ENCODE data around the gene LHX2.

The LHX2 gene

DNA sequence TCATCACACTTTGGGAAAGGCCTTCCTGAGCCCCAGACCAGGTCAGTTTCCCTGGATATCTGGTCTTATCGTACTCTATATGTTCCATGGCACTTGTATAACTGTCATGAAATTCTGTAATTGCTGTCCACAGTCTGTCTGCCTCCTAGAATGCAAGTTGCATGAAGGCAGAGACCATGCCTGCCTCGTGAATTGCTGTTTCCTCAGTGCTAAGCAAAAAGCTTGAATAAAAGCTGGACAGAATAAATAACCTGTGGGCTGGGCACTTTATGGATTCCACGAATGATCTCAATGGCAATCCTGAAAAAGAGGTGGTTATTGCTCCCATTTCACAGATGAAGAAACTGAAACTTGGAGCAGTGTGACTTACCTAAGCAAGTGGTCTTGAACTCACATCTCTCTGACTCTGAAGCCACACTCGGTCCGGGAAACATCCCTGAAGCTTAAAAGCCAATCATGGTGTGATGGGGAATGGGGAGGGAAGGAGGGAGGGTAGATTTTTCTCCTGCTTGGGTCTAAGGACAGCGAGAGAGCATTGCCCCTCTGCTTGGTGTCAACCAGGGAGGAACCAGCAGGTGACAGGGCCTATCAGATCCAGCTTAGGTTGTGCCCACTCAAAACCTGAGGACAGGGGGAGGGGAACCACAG is 13.2 kb upstream of the LHX2 start:
- in situ Hi-C loops (cut with HindIII; ENCODE audit: low sequenced_read_pairs) = no loop called here

DNA sequence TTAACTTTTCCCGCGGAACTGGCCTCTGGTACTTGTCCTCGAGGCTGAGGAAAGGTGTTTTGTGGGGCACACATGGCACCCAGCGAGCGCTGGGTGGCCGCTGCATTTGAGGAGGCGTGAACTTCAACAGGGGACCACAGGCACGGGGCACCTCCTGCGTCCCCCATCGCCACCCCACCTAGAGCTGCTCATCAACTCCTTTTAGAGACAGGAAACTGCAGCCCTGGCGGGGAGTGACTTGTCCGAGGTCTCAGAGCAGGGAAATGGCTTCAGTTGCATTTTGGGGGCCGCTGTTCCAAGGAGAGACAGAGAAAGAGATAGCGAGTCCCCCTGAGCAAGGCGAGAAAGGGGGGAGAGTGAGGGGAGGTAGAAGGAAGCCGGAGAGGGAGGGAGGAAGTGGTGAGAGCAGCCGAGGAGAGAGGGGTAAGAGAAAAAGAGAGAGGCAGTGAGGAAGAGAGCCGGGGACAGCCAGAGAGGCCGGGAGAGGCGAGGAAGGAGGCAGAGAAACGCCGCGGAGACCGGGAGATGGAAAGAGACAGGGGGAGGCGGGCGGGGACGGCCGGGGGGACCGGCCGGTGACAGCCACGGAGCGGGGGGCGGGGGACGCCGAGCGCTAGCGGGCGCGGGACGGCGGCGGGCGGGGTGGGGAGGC is 12.5 kb upstream of the LHX2 start:
- in situ Hi-C loops (cut with HindIII; ENCODE audit: low sequenced_read_pairs) = no loop called here
- TF ChIP-seq, protein P1, sequence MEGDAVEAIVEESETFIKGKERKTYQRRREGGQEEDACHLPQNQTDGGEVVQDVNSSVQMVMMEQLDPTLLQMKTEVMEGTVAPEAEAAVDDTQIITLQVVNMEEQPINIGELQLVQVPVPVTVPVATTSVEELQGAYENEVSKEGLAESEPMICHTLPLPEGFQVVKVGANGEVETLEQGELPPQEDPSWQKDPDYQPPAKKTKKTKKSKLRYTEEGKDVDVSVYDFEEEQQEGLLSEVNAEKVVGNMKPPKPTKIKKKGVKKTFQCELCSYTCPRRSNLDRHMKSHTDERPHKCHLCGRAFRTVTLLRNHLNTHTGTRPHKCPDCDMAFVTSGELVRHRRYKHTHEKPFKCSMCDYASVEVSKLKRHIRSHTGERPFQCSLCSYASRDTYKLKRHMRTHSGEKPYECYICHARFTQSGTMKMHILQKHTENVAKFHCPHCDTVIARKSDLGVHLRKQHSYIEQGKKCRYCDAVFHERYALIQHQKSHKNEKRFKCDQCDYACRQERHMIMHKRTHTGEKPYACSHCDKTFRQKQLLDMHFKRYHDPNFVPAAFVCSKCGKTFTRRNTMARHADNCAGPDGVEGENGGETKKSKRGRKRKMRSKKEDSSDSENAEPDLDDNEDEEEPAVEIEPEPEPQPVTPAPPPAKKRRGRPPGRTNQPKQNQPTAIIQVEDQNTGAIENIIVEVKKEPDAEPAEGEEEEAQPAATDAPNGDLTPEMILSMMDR (IDR thresholded peaks at IDR 0.05; ENCODE audit: low read depth, low read length, missing control alignments) = no peak
- no peak for DNase-seq (ENCODE audit: low read depth)
- H3K4me3 ChIP-seq (ENCODE audit: low read depth, low read length) = no peak overlapping the region

More for the DNA sequence above, 13.2 kb upstream of the LHX2 start:
- DNase-seq (ENCODE audit: low read depth) = no peak
- TF ChIP-seq, protein P1 (IDR thresholded peaks at IDR 0.05; ENCODE audit: low read depth, low read length, missing control alignments) = no peak
- no peak overlapping the region for H3K4me3 ChIP-seq (ENCODE audit: low read depth, low read length)

DNA sequence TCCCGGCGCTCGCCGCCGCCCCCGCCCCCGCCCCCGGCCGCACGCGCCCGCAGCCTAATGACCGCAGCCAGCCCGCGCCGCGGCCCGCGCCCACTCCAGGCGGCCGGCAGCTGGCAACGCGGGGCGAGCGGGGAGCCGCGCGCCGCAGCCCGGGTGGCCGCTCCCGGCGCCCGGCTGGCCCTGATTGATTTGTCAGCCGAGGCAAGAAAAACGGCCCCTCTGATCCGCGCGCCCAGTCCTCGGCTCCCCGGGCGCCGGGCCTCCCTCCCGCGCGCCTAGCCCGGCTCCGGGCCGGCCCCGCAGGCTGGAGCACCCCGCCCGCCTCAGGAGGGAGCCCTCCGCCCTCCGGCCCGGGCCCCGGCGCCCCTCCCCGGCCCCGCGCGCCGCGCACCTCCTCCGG is 11.9 kb upstream of the LHX2 start:
- H3K4me3 ChIP-seq (ENCODE audit: low read depth, low read length) = no peak overlapping the region
- TF ChIP-seq, protein P1 (IDR thresholded peaks at IDR 0.05; ENCODE audit: low read depth, low read length, missing control alignments) = no peak
- no peak for DNase-seq (ENCODE audit: low read depth)
- in situ Hi-C loops (cut with HindIII; ENCODE audit: low sequenced_read_pairs) = no loop called here

DNA sequence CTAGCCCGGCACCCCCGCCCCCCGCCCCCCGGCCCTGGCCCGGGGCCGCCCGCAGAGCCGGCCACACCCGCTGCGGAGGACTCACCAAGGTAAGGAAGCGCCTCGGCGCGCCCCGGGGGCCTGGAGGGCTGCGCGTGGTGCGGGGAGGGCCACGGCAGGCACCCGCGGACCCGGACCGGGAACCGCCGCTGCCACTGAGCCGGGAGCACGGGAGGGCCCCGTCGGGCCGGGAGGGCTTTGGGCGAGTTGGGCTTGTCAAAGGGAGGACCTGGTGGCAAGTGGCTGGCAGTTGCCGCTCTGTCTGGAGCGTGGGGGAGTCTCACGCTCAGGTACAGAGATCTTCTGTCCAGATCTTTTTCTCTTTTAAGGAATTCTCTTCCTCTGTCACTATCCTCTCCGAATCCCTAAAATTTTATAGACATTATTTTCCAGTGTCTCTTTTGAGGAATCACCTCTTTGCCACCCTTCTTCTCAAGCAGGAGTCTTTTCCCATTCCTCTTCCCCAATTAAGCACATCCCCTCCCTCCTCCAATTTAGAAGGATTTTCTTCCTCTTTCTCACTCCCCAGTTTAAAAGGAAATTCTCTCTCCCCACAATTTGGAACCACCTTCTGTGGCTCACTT is 11.3 kb upstream of the LHX2 start:
- TF ChIP-seq, protein P1 (IDR thresholded peaks at IDR 0.05; ENCODE audit: low read depth, low read length, missing control alignments) = no peak
- DNase-seq (ENCODE audit: low read depth) = no peak
- in situ Hi-C loops (cut with HindIII; ENCODE audit: low sequenced_read_pairs) = no loop called here
- no peak overlapping the region for H3K4me3 ChIP-seq (ENCODE audit: low read depth, low read length)

DNA sequence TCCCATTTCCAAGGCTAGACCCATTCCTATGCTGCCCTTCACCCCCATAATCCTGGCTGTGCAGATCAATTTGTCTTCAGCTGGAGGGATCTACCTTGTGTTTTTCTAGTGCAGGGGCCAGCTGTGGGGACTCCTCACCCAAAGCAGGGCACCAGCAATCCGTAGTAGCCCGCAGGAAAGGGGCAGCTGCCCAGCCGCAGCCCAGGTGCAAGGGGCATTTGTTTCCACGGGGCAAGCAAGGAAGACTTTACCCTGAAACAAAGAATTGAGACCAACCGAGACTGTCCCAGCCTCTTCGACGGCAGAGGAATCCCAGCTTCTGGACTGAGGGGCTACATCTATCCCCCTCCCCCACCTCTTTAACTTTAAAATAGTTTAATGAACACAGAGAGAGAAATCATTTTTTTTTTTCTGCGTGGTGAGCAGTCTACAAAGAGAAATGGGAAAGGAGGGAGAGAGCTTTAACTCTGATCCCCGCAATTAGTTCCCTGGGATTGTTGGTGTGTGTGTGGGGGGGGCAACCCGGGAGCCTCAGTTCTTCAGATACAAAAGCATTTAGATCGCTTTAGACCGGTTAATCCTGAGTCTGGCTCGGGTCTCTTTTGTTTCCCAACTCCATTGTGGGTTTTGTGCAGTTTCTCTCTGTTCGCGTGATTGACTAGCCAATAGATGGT is 10.6 kb upstream of the LHX2 start:
- H3K4me3 ChIP-seq (ENCODE audit: low read depth, low read length) = no peak overlapping the region
- in situ Hi-C loops (cut with HindIII; ENCODE audit: low sequenced_read_pairs) = no loop called here
- TF ChIP-seq, protein P1 (IDR thresholded peaks at IDR 0.05; ENCODE audit: low read depth, low read length, missing control alignments) = no peak
- DNase-seq (ENCODE audit: low read depth) = no peak

DNA sequence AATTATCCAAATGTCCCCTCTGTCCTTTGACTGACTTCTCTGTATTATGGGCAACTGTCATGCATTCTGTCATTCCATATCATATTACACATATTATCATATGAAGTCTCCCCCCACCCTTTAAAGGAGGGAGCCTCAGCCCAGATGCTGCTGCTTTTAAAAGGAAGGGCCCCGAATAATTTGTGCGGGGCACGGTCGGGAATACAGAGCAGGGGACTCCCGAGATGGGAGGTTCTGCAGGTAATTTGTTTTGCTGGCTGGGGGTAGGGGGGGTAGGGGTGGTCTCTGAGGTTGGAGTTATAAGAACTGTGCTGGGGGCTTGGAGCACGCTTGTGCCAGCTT is 10.1 kb upstream of the LHX2 start:
- TF ChIP-seq, protein P1 (IDR thresholded peaks at IDR 0.05; ENCODE audit: low read depth, low read length, missing control alignments) = no peak
- no peak overlapping the region for H3K4me3 ChIP-seq (ENCODE audit: low read depth, low read length)
- in situ Hi-C loops (cut with HindIII; ENCODE audit: low sequenced_read_pairs) = no loop called here
- DNase-seq (ENCODE audit: low read depth) = no peak
